Caco-2 (cell line): ENCODE results near the gene GAGE13. TPM values are rescaled to one million over a fixed set of nuclear protein-coding genes. Genes with fewer than 3 reads are reported as not detected.

Experiments
- BruUV-seq: library from RNA; stranded (reverse); fragments of 400-500 nt; replicated peaks from 2 replicates; lab custom pipeline; 2021; lab: Mats Ljungman, UMichigan
- CTCF ChIA-PET: fragments of 300-600 bp; sonication (Branson Sonifier 250); formaldehyde crosslinking; loops from one replicate; lab custom pipeline; 2022; ENCODE audit warnings: antibody characterized with exemption; lab: Charles Lee
- POLR2A ChIA-PET: fragments of 300-600 bp; sonication (Branson Sonifier 250); formaldehyde crosslinking; loops from one replicate; lab custom pipeline; 2022; ENCODE audit warnings: antibody characterized with exemption; lab: Charles Lee
- DNase-seq, 2 experiments: peaks; one replicate each; pipeline versions ENCODE4 v3.0.0 to v3.0.0-alpha.2; 2020 to 2022
- H3K27me3 ChIP-seq: replicated peaks from 2 replicates; pipeline ENCODE4 v1.6.0; 2011; ENCODE audit warnings: low read length; ENCODE audit not compliant: control insufficient read depth, insufficient read depth
- H3K36me3 ChIP-seq: 2 replicates; pipeline ENCODE4 v1.5.1; 2011; ENCODE audit warnings: low read length; ENCODE audit not compliant: control insufficient read depth, insufficient read depth
- H3K4me1 ChIP-seq: fragments of 250-450 bp; sonication (Bioruptor Pico); 2 replicates; pipeline ENCODE4 v1.5.1; 2020; ENCODE audit warnings: mild to moderate bottlenecking
- H3K4me3 ChIP-seq: 2 replicates; pipeline ENCODE4 v1.5.1; 2011; ENCODE audit warnings: low read depth, mild to moderate bottlenecking, control low read depth, low read length
- H3K9me3 ChIP-seq: fragments of 250-450 bp; sonication (Bioruptor Pico); 2 replicates; pipeline ENCODE4 v1.5.1; 2020; ENCODE audit warnings: mild to moderate bottlenecking, moderate library complexity
- H3K27ac Mint-ChIP-seq: one replicate; pipeline ENCODE4 v1.8.0; 2022; ENCODE audit warnings: mixed read lengths; ENCODE audit not compliant: unreplicated experiment
- H3K27me3 Mint-ChIP-seq: one replicate; pipeline ENCODE4 v1.8.0; 2022; ENCODE audit warnings: mixed read lengths; ENCODE audit not compliant: insufficient read depth, unreplicated experiment
- H3K36me3 Mint-ChIP-seq: one replicate; pipeline ENCODE4 v1.8.0; 2022; ENCODE audit warnings: mild to moderate bottlenecking, mixed read lengths; ENCODE audit not compliant: insufficient read depth, unreplicated experiment
- H3K4me1 Mint-ChIP-seq: one replicate; pipeline ENCODE4 v1.8.0; 2022; ENCODE audit warnings: low read depth, mixed read lengths; ENCODE audit not compliant: unreplicated experiment
- H3K4me3 Mint-ChIP-seq: one replicate; pipeline ENCODE4 v1.8.0; 2022; ENCODE audit warnings: mild to moderate bottlenecking, moderate library complexity, mixed read lengths; ENCODE audit not compliant: unreplicated experiment
- H3K9me3 Mint-ChIP-seq: one replicate; pipeline ENCODE4 v1.8.0; 2022; ENCODE audit warnings: mixed read lengths; ENCODE audit not compliant: unreplicated experiment
- CTCF ChIP-seq, 2 experiments: fragments of 200-600 bp in 1 of 2; IDR thresholded peaks; 1 replicate in 1 of 2; 2 replicates in 1 of 2; pipeline versions ENCODE4 v1.5.1 to v1.8.0; 2011 to 2022; ENCODE audit warnings: antibody characterized with exemption in 1 of 2, control low read depth in 1 of 2, inconsistent platforms in 1 of 2, low read depth in 1 of 2, low read length in 1 of 2, mild to moderate bottlenecking in 1 of 2, moderate library complexity in 1 of 2; ENCODE audit not compliant: insufficient read depth in 1 of 2, severe bottlenecking in 1 of 2, unreplicated experiment in 1 of 2
- intact Hi-C: fragments of 100-400 bp; cut with micrococcal nuclease; formaldehyde crosslinking; loops from one replicate; pipeline ENCODE4 v1.10.0; 2022; ENCODE audit not compliant: unreplicated experiment
- total RNA-seq: library from RNA; stranded (reverse); gene quantifications from 2 replicates; pipeline ENCODE4 v1.2.3, GENCODE V29; 2022

GAGE13 gene
- total RNA-seq, 1 experiment from 2014 or later, result not detected

GRCh38 chrX:49286136-49286535, 45.2 kb upstream of the GAGE13 start:
- POLR2A ChIA-PET, result no interaction called here
- no peaks in the 10 kb centered on the region for H3K27me3 Mint-ChIP-seq
- H3K4me1 ChIP-seq, result no peaks in the 10 kb centered on the region
- peaks cover 12% of the 10 kb centered on the region for H3K36me3 Mint-ChIP-seq
- TF ChIP-seq CTCF (IDR thresholded peaks at IDR 0.05; ENCODE audit: insufficient read depth in 1 of 2, low read depth in 1 of 2, low read length in 1 of 2, severe bottlenecking in 1 of 2, unreplicated experiment in 1 of 2), result no peak
- DNase-seq, result no peak
- H3K4me3 Mint-ChIP-seq, result no peak overlapping the region
- H3K4me1 Mint-ChIP-seq, result no peaks in the 10 kb centered on the region
- H3K4me3 ChIP-seq, result no peak overlapping the region
- no TSS peak for BruUV-seq
- H3K27me3 ChIP-seq, result no peaks in the 10 kb centered on the region
- intact Hi-C loops, result no loop called here
- H3K9me3 ChIP-seq, result no peaks in the 10 kb centered on the region
- no peaks in the 10 kb centered on the region for H3K9me3 Mint-ChIP-seq
- CTCF ChIA-PET, result no interaction called here
- no peaks in the 10 kb centered on the region for H3K36me3 ChIP-seq
- no peak overlapping the region for H3K27ac Mint-ChIP-seq

GRCh38 chrX:49286581-49286980, 44.8 kb upstream of the GAGE13 start:
- CTCF ChIA-PET, result no interaction called here
- no TSS peak for BruUV-seq
- Mint-ChIP-seq H3K4me3 (no peak overlapping the region), H3K9me3 (no peaks in the 10 kb centered on the region), H3K27ac (no peak overlapping the region), H3K27me3 (no peaks in the 10 kb centered on the region), H3K4me1 (peaks cover 2% of the 10 kb centered on the region), H3K36me3 (peaks cover 12% of the 10 kb centered on the region)
- Histone ChIP-seq H3K4me3 (no peak overlapping the region), H3K36me3 (no peaks in the 10 kb centered on the region), H3K9me3 (no peaks in the 10 kb centered on the region), H3K27me3 (no peaks in the 10 kb centered on the region), H3K4me1 (no peaks in the 10 kb centered on the region)
- no peak for DNase-seq
- intact Hi-C loops, result no loop called here
- no peak for TF ChIP-seq CTCF (IDR thresholded peaks at IDR 0.05; ENCODE audit: insufficient read depth in 1 of 2, low read depth in 1 of 2, low read length in 1 of 2, severe bottlenecking in 1 of 2, unreplicated experiment in 1 of 2)
- POLR2A ChIA-PET, result no interaction called here

GRCh38 chrX:49287665-49288064, 43.7 kb upstream of the GAGE13 start:
- ChIA-PET POLR2A (no interaction called here), CTCF (no interaction called here)
- Histone ChIP-seq H3K9me3 (no peaks in the 10 kb centered on the region), H3K36me3 (no peaks in the 10 kb centered on the region), H3K27me3 (no peaks in the 10 kb centered on the region), H3K4me3 (no peak overlapping the region), H3K4me1 (no peaks in the 10 kb centered on the region)
- Mint-ChIP-seq H3K4me1 (peaks cover 6% of the 10 kb centered on the region), H3K4me3 (no peak overlapping the region), H3K27ac (no peak overlapping the region), H3K36me3 (peaks cover 4% of the 10 kb centered on the region), H3K9me3 (no peaks in the 10 kb centered on the region), H3K27me3 (no peaks in the 10 kb centered on the region)
- no TSS peak for BruUV-seq
- TF ChIP-seq CTCF (IDR thresholded peaks at IDR 0.05; ENCODE audit: insufficient read depth in 1 of 2, low read depth in 1 of 2, low read length in 1 of 2, severe bottlenecking in 1 of 2, unreplicated experiment in 1 of 2), result no peak
- intact Hi-C loops, result no loop called here
- DNase-seq, result no peak
